ENCODE measurements around the gene MBLAC1.

- TF ChIP-seq CCAR2 (IDR thresholded peaks at IDR 0.05; ENCODE audit: low read depth, low read length): no peak
- no peak for TF ChIP-seq USF1 (CRISPR knock-in tag; IDR thresholded peaks at IDR 0.05)
These were observed 1.3 kb downstream of the MBLAC1 start for GRCh38 chr7:100127866-100128636.
